GM12864 (cell line): ENCODE data around the gene CMTR1.

Experiments
- DNase-seq: peaks from one replicate; pipeline ENCODE4 v3.0.0-alpha.2; 2011; ENCODE audit warnings: low read depth
- H3K4me3 ChIP-seq: 2 replicates; pipeline ENCODE4 v1.5.1; 2011; ENCODE audit warnings: mild to moderate bottlenecking, low read depth, low read length, control low read depth
- TF ChIP-seq, protein P1 (sequence below): IDR thresholded peaks from 2 replicates; pipeline ENCODE4 v1.5.1; 2011; ENCODE audit warnings: low read depth, mild to moderate bottlenecking, moderate library complexity, low read length, control low read depth, inconsistent platforms; ENCODE audit errors: missing control alignments

Gene CMTR1

DNA sequence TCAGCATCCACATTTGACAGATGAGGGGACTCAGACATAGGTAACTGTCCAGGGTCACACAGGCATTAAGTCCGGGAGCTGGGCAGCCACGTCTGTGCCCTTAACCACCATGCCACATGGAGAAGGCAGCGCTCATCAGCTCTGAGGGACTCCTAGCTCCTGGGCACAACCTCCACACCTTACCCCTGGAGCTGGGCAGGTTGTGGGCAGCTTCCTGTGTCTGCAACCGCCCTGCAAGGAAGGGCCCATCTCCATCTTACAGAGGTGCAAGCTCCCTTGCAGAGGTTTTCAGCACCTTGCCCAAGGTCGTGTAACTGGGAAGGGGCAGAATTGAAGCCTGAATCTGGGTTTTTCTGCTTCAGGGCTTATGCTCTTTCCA, 58.8 kb downstream of the CMTR1 start:
- TF ChIP-seq, protein P1, sequence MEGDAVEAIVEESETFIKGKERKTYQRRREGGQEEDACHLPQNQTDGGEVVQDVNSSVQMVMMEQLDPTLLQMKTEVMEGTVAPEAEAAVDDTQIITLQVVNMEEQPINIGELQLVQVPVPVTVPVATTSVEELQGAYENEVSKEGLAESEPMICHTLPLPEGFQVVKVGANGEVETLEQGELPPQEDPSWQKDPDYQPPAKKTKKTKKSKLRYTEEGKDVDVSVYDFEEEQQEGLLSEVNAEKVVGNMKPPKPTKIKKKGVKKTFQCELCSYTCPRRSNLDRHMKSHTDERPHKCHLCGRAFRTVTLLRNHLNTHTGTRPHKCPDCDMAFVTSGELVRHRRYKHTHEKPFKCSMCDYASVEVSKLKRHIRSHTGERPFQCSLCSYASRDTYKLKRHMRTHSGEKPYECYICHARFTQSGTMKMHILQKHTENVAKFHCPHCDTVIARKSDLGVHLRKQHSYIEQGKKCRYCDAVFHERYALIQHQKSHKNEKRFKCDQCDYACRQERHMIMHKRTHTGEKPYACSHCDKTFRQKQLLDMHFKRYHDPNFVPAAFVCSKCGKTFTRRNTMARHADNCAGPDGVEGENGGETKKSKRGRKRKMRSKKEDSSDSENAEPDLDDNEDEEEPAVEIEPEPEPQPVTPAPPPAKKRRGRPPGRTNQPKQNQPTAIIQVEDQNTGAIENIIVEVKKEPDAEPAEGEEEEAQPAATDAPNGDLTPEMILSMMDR = no peak
- no peak for DNase-seq
- no peak overlapping the region for H3K4me3 ChIP-seq

GRCh38 chr6:37492236-37492972, 59.4 kb downstream of the CMTR1 start:
- TF ChIP-seq, protein P1 = no peak
- no peak for DNase-seq

GRCh38 chr6:37492991-37493660, 60.1 kb downstream of the CMTR1 start:
- TF ChIP-seq, protein P1 = no peak
- H3K4me3 ChIP-seq = no peak overlapping the region
- DNase-seq = no peak

More at GRCh38 chr6:37492236-37492972, 59.4 kb downstream of the CMTR1 start:
- no peak overlapping the region for H3K4me3 ChIP-seq

- TF ChIP-seq, protein P1 = no peak
- H3K4me3 ChIP-seq = no peak overlapping the region
- DNase-seq = no peak
These were observed 60.6 kb downstream of the CMTR1 start for GRCh38 chr6:37493661-37493995.

- DNase-seq = no peak
These were observed 62.4 kb downstream of the CMTR1 start for GRCh38 chr6:37495244-37495934.

GRCh38 chr6:37496951-37497885, 64.2 kb downstream of the CMTR1 start:
- no peak overlapping the region for H3K4me3 ChIP-seq
- DNase-seq = no peak
- TF ChIP-seq, protein P1 = no peak

More at GRCh38 chr6:37495244-37495934, 62.4 kb downstream of the CMTR1 start:
- H3K4me3 ChIP-seq = no peak overlapping the region
- TF ChIP-seq, protein P1 = no peak
